ENCODE data around the gene UNC50. TPM values are rescaled to one million over a fixed set of nuclear protein-coding genes. Genes with fewer than 3 reads are reported as not detected.
A peak's percentile ranks its signal among the peaks of the same experiment; 100 is the strongest.

Gene UNC50, protein sequence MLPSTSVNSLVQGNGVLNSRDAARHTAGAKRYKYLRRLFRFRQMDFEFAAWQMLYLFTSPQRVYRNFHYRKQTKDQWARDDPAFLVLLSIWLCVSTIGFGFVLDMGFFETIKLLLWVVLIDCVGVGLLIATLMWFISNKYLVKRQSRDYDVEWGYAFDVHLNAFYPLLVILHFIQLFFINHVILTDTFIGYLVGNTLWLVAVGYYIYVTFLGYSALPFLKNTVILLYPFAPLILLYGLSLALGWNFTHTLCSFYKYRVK
- 44.3 and 45.7 TPM in 2 replicates for total RNA-seq
- long read RNA-seq, transcript UNC50-201 (6 exons, 1,143 nt) = major isoform, 108 of 134 reads
- long read RNA-seq, partial matches to known transcripts = 4 of 134 reads
- long read RNA-seq, other reads (novel, unspliced or antisense) = 21 of 134 reads

DNA sequence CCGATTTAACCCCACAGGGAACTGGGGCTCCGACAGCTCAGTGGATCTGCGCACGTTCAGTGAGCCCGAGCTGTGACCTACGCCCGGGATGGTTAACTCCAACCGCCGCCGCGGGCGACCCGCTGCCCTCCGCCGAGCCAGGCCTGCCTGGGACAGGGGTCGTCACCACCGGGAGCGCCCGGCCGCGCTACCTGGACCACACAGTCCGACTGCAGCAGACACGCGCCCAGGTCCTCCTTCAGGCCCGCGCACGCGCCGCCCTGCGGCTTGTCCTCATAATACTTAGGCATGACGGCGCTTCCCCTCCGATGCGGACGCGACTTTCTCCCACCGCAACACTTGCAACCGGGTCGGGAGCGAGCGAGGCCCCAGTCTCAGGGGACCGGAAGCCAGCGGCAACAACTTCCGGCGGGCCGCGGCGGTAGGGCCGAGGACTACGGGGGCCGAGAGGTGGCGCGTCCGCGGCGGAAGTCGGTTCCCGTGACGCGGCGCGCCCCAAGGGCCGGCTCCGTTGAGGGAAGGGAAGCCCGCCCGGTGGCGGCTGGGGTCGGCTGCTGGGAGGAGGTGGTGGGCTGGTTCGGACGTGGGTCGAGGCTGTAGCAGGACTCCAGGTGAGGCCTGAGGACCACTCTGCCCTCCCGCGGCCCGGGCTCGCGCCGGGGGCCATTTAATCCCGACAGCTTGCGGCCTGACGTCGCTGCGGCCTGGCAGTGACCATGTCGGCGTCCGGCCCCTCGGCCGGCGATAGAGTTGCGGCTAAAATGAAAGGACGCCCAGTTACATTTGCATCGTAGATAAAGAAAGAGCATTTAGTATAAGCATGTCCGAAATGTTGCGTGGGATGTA is at the start of gene UNC50, which contains the start of gene COA5:
Gene UNC50 (plus strand): TSS at position 474 of the 846 bp plus-strand sequence. CDS start 1,171 bp downstream, outside the sequence.
Gene COA5 (minus strand): TSS at position 397 of the 846 bp plus-strand sequence. CDS start 107 bp downstream, at position 290.
- TF ChIP-seq, protein P1, sequence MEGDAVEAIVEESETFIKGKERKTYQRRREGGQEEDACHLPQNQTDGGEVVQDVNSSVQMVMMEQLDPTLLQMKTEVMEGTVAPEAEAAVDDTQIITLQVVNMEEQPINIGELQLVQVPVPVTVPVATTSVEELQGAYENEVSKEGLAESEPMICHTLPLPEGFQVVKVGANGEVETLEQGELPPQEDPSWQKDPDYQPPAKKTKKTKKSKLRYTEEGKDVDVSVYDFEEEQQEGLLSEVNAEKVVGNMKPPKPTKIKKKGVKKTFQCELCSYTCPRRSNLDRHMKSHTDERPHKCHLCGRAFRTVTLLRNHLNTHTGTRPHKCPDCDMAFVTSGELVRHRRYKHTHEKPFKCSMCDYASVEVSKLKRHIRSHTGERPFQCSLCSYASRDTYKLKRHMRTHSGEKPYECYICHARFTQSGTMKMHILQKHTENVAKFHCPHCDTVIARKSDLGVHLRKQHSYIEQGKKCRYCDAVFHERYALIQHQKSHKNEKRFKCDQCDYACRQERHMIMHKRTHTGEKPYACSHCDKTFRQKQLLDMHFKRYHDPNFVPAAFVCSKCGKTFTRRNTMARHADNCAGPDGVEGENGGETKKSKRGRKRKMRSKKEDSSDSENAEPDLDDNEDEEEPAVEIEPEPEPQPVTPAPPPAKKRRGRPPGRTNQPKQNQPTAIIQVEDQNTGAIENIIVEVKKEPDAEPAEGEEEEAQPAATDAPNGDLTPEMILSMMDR (IDR thresholded peaks at IDR 0.05) = peak; percentile 18
- H3K36me3 Mint-ChIP-seq (ENCODE audit: unreplicated experiment) = peaks cover 27% of the 10 kb centered on the region
- H3K4me3 Mint-ChIP-seq (ENCODE audit: unreplicated experiment) = peak within 1 kb of the TSS; percentile 92
- peak; percentile 96 for DNase-seq (ENCODE audit: extremely low spot score, unreplicated experiment)
- H3K27me3 Mint-ChIP-seq (ENCODE audit: unreplicated experiment) = no peaks in the 10 kb centered on the region
- H3K9me3 Mint-ChIP-seq (ENCODE audit: unreplicated experiment) = no peaks in the 10 kb centered on the region
- H3K4me1 Mint-ChIP-seq (ENCODE audit: unreplicated experiment) = peaks cover 52% of the 10 kb centered on the region
- peak within 1 kb of the TSS; percentile 94 for H3K27ac Mint-ChIP-seq (ENCODE audit: unreplicated experiment)

DNA sequence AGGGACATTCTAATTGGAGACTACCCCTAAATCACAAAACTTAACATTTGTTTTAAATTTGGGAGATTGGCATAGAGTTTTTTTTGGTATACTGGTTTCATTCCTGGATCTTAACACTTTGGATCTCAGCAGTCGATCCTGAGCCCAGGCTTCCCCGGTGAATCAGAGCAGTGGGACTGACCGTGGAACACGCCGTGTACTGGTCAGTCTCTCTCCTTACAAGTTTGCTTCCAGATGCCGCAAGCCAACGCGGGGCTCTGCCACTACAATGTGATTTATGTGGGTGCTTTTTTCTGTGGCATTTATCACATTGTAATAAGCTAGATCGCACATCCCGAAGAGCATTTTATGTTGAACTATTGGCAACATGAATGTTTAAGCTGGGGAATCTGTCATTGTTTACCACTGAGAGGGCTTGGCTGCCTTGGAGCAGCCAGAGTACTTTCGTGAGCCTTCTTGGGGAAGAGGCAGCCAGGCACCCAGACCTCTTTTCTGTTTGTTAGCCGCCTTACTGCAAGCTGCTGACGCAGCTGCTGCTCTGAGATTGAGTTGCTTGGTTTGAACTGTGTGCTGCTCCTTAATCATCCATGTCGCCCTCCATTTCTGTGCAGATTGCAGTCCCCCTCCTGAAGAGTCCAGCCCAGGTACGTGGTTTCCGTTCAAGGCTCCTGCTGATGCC is 49.4 kb upstream of the UNC50 start:
- H3K27me3 Mint-ChIP-seq (ENCODE audit: unreplicated experiment) = no peaks in the 10 kb centered on the region
- H3K36me3 Mint-ChIP-seq (ENCODE audit: unreplicated experiment) = peaks cover 19% of the 10 kb centered on the region
- DNase-seq (ENCODE audit: extremely low spot score, unreplicated experiment) = no peak
- H3K4me3 Mint-ChIP-seq (ENCODE audit: unreplicated experiment) = no peak overlapping the region
- no peaks in the 10 kb centered on the region for H3K4me1 Mint-ChIP-seq (ENCODE audit: unreplicated experiment)
- no peak overlapping the region for H3K27ac Mint-ChIP-seq (ENCODE audit: unreplicated experiment)
- no peaks in the 10 kb centered on the region for H3K9me3 Mint-ChIP-seq (ENCODE audit: unreplicated experiment)
- TF ChIP-seq, protein P1 (IDR thresholded peaks at IDR 0.05) = no peak

DNA sequence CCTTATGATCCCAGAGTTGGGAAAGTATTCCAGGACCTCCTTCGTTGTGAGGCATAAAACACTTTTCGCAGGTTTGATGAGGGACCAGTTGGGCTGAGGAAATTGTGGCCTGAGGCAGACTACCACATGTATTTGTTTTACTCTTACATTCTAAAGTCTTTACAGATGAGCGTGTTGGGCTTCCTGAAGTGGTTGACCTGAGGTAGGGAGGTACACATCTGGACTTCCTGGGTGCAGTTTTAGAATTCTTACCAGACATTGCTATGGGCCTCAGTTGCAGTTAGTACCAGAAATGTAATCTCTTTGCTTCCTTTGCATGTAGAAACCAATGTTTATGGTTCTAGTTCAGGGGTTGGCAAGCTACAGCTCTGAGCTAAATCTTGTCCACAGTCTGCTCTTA is 48.8 kb upstream of the UNC50 start:
- Mint-ChIP-seq H3K36me3 (ENCODE audit: unreplicated experiment) (peaks cover 18% of the 10 kb centered on the region), H3K4me3 (ENCODE audit: unreplicated experiment) (no peak overlapping the region), H3K27me3 (ENCODE audit: unreplicated experiment) (no peaks in the 10 kb centered on the region), H3K27ac (ENCODE audit: unreplicated experiment) (no peak overlapping the region), H3K9me3 (ENCODE audit: unreplicated experiment) (no peaks in the 10 kb centered on the region), H3K4me1 (ENCODE audit: unreplicated experiment) (no peaks in the 10 kb centered on the region)
- TF ChIP-seq, protein P1 (IDR thresholded peaks at IDR 0.05) = no peak
- no peak for DNase-seq (ENCODE audit: extremely low spot score, unreplicated experiment)

DNA sequence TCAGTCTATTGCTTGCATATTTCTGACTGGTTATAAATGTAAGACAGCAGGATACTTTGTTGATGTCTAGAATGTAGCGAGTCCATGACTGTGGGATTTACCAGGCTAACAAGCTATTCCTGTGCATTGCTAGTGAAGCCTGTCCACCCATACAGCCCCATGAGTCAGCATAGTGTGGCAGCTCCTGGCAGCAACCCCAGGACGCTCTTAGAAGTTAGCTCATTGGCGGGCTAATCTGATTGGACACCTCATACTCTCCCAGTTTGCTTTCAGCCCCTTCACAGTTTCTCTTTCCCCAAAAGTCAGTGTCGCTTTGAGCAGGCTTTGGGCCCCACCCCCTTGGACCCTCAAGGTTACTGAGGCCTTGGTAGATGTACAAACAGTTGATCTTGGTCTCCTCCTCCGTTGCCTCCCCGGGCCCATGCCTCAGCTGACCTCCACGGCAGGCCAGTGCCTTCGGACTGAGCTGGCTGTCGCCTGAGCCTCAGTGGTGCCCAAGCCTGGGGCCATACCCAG is 48.1 kb upstream of the UNC50 start:
- peaks cover 13% of the 10 kb centered on the region for H3K36me3 Mint-ChIP-seq (ENCODE audit: unreplicated experiment)
- no peak overlapping the region for H3K27ac Mint-ChIP-seq (ENCODE audit: unreplicated experiment)
- no peak overlapping the region for H3K4me3 Mint-ChIP-seq (ENCODE audit: unreplicated experiment)
- TF ChIP-seq, protein P1 (IDR thresholded peaks at IDR 0.05) = no peak
- DNase-seq (ENCODE audit: extremely low spot score, unreplicated experiment) = no peak
- H3K4me1 Mint-ChIP-seq (ENCODE audit: unreplicated experiment) = no peaks in the 10 kb centered on the region
- no peaks in the 10 kb centered on the region for H3K27me3 Mint-ChIP-seq (ENCODE audit: unreplicated experiment)
- H3K9me3 Mint-ChIP-seq (ENCODE audit: unreplicated experiment) = no peaks in the 10 kb centered on the region

All from osteocyte (in vitro differentiated cells).